Hepatocyte (in vitro differentiated cells): ENCODE data around the gene TEX38.

Source experiments
- CTCF ChIP-seq: fragments of 200-600 bp; sonication (generic); IDR thresholded peaks from 2 replicates; pipeline ENCODE4 v1.5.1; 2016; ENCODE audit warnings: antibody characterized with exemption, mild to moderate bottlenecking; ENCODE audit not compliant: poor library complexity
- EZH2 ChIP-seq: fragments of 200-600 bp; sonication (generic); IDR thresholded peaks from 2 replicates; pipeline ENCODE4 v1.6.1; 2016; ENCODE audit warnings: antibody characterized with exemption, mild to moderate bottlenecking, borderline replicate concordance
- EZH2phosphoT487 ChIP-seq: fragments of 200-600 bp; sonication (generic); IDR thresholded peaks from one replicate; pipeline ENCODE4 v1.6.1; 2018; ENCODE audit warnings: antibody characterized with exemption, mild to moderate bottlenecking, low read depth, moderate library complexity; ENCODE audit not compliant: unreplicated experiment, severe bottlenecking

GRCh38 chr1:46672696-46673095 lies 1.0 kb downstream of the TEX38 start:
- TF ChIP-seq EZH2 (no peak), CTCF (no peak), EZH2phosphoT487 (no peak)
